Heart left ventricle (tissue), 16 donors: Measurements from ENCODE around the gene SSBP2. TPM values are rescaled to one million over a fixed set of nuclear protein-coding genes. Genes with fewer than 3 reads are reported as not detected.
"Not testable (repeated sequence)": the region's sequence is repeated elsewhere in the genome, so short reads cannot be mapped to it uniquely, and the experiment has no call there.

Experiments
- ATAC-seq, 4 donors: fragments of 200-7000 bp; cut with Tn5 transposase; one replicate each; pipeline ENCODE4 v1.9.1; 2020 to 2022; ENCODE audit warnings: moderate library complexity in 4 of 4, mild to moderate bottlenecking in 3 of 4, moderate number of reproducible peaks in 1 of 4
- DNase-seq, 5 donors: peaks; one replicate each; pipeline ENCODE4 v3.0.0-alpha.2; 2020
- H3K27ac ChIP-seq, 12 donors: fragments of 200-600 bp; sonication (generic) in 4 of 12; one replicate each; pipeline versions ENCODE4 v1.5.0 to v1.8.0; 2016 to 2022; ENCODE audit warnings: mild to moderate bottlenecking in 2 of 12
- H3K27me3 ChIP-seq, 9 donors: fragments of 200-600 bp; sonication (generic) in 2 of 9; one replicate each; pipeline versions ENCODE4 v1.5.1 to v1.8.0; 2016 to 2022; ENCODE audit warnings: mild to moderate bottlenecking in 3 of 9
- H3K36me3 ChIP-seq, 9 donors: fragments of 200-600 bp; sonication (generic) in 2 of 9; one replicate each; pipeline versions ENCODE4 v1.5.0 to v1.8.0; 2018 to 2022; ENCODE audit warnings: mild to moderate bottlenecking in 2 of 9
- H3K4me1 ChIP-seq, 12 donors: fragments of 200-600 bp; sonication (generic) in 4 of 12; one replicate each; pipeline versions ENCODE4 v1.5.0 to v1.8.0; 2016 to 2022; ENCODE audit warnings: mild to moderate bottlenecking in 3 of 12
- H3K4me3 ChIP-seq, 12 donors: fragments of 200-600 bp; sonication (generic) in 4 of 12; one replicate each; pipeline versions ENCODE4 v1.5.0 to v1.8.0; 2017 to 2022; ENCODE audit warnings: mild to moderate bottlenecking in 9 of 12, moderate library complexity in 4 of 12
- H3K9me3 ChIP-seq, 12 donors: fragments of 200-600 bp; sonication (generic) in 4 of 12; one replicate each; pipeline versions ENCODE4 v1.5.0 to v1.8.0; 2016 to 2022; ENCODE audit warnings: mild to moderate bottlenecking in 1 of 12
- CTCF ChIP-seq, 12 donors: fragments of 200-600 bp; sonication (generic) in 4 of 12; IDR thresholded peaks; one replicate each; pipeline versions ENCODE4 v1.5.0 to v1.8.0; 2018 to 2022; ENCODE audit warnings: antibody characterized with exemption in 12 of 12, mild to moderate bottlenecking in 5 of 12
- POLR2A ChIP-seq, 2 donors: fragments of 450-650 bp; IDR thresholded peaks; one replicate each; pipeline ENCODE4 v1.6.1; 2017; ENCODE audit warnings: antibody characterized with exemption in 2 of 2, mild to moderate bottlenecking in 2 of 2, moderate library complexity in 2 of 2
- WGBS, 4 donors: extraction: QIAGEN DNeasy Blood & Tissue Kit in 2 of 4; methylation state at CpG; one replicate each; pipeline versions ENCODE4 v1.1.5 to v1.1.7; 2013 to 2018; 5-methylcytosine and 5-hydroxymethylcytosine counted together
- intact Hi-C, 10 donors: fragments of 100-400 bp; cut with DNase I; formaldehyde crosslinking; loops; one replicate each; pipeline versions ENCODE4 v1.11.1 to v1.14.2; 2022
- polyA plus RNA-seq, 2 donors: library from polyadenylated mRNA; stranded (reverse); fragments of 200-250 nt; gene quantifications; one replicate each; pipeline ENCODE4 v1.2.3, GENCODE V29; 2013
- total RNA-seq, 9 donors: library from RNA; depleted of rRNA in 2 of 9; stranded (reverse); fragments of >200 nt in 2 of 9; fragmentation: NEBNext Ultra II Directional in 3 of 9; extraction: Animal tissue kit (Norgen Biotek cat#: 25700) in 3 of 9; gene quantifications; one replicate each; pipeline versions ENCODE4 v1.1.0 to v1.2.4, GENCODE V29; 2016 to 2023
- donor health status: ischemic (EF 13 %, LVEDD 7.1; RV severe dilation, severe dysfunction).
- donor health status: healthy with polysubstance abuse.
- donor health status: DM: no; HTN: yes; CAD: no.
- donor health status: DM: no; HTN: no; CAD: no.
- donor health status: ischemic (EF 25% LVEDD 6.9; RV normal size, moderate dysfunction).
- donor health status: ischemic (EF 25% LVEDD 5.7; RV mildly dilated, moderate dysfunction).
- donor health status: healthy.
- donor health status: DM: yes; HTN: yes; CAD: no.
- donor health status: ischemic (EF 35%, LVEDD 5.7; RV mildly dilated, moderate dysfunction).
- donor health status: nonischemic (EF 11% LVEDD 7.7; RV severe dilation, severe dysfunction).
- donor health status: DM: yes; HTN: yes; CAD: no.
- donor health status: PGD.
- donor health status: ischemic (EF 29% LVEDD 5.4; RV normal size, mild dysfunction).
- donor health status: nonischemic (EF 23%, LVEDD 6.1; RV moderate dilation, normal function).

Gene SSBP2
- total and polyA plus RNA-seq, 11 donors: 25.6 to 98.1 (median 50.7) TPM

- H3K27me3 ChIP-seq: no peaks in the 10 kb centered on the region
- intact Hi-C loops: no loop called here
- no peaks in the 10 kb centered on the region for H3K36me3 ChIP-seq
- WGBS, 4 donors: 73 to 89% (median 86%) methylated on average over 1 of the region's 1 CpG
- TF ChIP-seq CTCF (IDR thresholded peaks at IDR 0.05): no peak
- TF ChIP-seq POLR2A (IDR thresholded peaks at IDR 0.05): no peak
- peaks cover 0 to 74% (median 38%) of the 10 kb centered on the region in 12 donors for H3K4me1 ChIP-seq
- DNase-seq: no peak
- H3K9me3 ChIP-seq: no peaks in the 10 kb centered on the region
- H3K27ac ChIP-seq: no peak overlapping the region
- ATAC-seq: no peak
- no peak overlapping the region for H3K4me3 ChIP-seq
These were observed 31.1 kb downstream of the SSBP2 start for GRCh38 chr5:81719743-81720345.

GRCh38 chr5:81718300-81718699, 32.6 kb downstream of the SSBP2 start:
- no peak for TF ChIP-seq POLR2A (IDR thresholded peaks at IDR 0.05)
- no peak for TF ChIP-seq CTCF (IDR thresholded peaks at IDR 0.05)
- Histone ChIP-seq H3K27ac (no peak overlapping the region), H3K4me1 (peaks cover 0 to 67% (median 36%) of the 10 kb centered on the region in 12 donors), H3K9me3 (no peaks in the 10 kb centered on the region), H3K4me3 (no peak overlapping the region), H3K36me3 (no peaks in the 10 kb centered on the region), H3K27me3 (no peaks in the 10 kb centered on the region)
- 21 to 28% (median 22%) methylated on average over 6 of the region's 6 CpGs for WGBS, 4 donors
- ATAC-seq: no peak
- no peak for DNase-seq
- intact Hi-C loops: no loop called here

- no peaks in the 10 kb centered on the region for H3K27me3 ChIP-seq
- WGBS, 4 donors: 75 to 87% (median 82%) methylated on average over 4 of the region's 4 CpGs
- H3K4me1 ChIP-seq: peaks cover 0 to 68% (median 34%) of the 10 kb centered on the region in 12 donors
- DNase-seq (no peak), ATAC-seq (no peak)
- no peaks in the 10 kb centered on the region for H3K36me3 ChIP-seq
- no peak for TF ChIP-seq CTCF (IDR thresholded peaks at IDR 0.05)
- TF ChIP-seq POLR2A (IDR thresholded peaks at IDR 0.05): no peak
- no peaks in the 10 kb centered on the region for H3K9me3 ChIP-seq
- no peak overlapping the region for H3K4me3 ChIP-seq
- intact Hi-C loops: no loop called here
- no peak overlapping the region for H3K27ac ChIP-seq
These were observed 33.0 kb downstream of the SSBP2 start for GRCh38 chr5:81717860-81718259.

- no peak overlapping the region for H3K4me3 ChIP-seq
- TF ChIP-seq POLR2A (IDR thresholded peaks at IDR 0.05) (no peak), CTCF (IDR thresholded peaks at IDR 0.05) (no peak)
- no peaks in the 10 kb centered on the region for H3K9me3 ChIP-seq
- no peak overlapping the region for H3K27ac ChIP-seq
- peaks cover 0 to 65% (median 30%) of the 10 kb centered on the region in 12 donors for H3K4me1 ChIP-seq
- no peaks in the 10 kb centered on the region for H3K36me3 ChIP-seq
- intact Hi-C loops: no loop called here
- no peak for DNase-seq
- 100% methylated on average over 1 of the region's 1 CpG for WGBS, 4 donors
- no peaks in the 10 kb centered on the region for H3K27me3 ChIP-seq
- no peak for ATAC-seq
These were observed 33.7 kb downstream of the SSBP2 start for GRCh38 chr5:81717226-81717625.

GRCh38 chr5:81714076-81714475, 36.8 kb downstream of the SSBP2 start:
- intact Hi-C loops, H3K4me3 ChIP-seq, H3K36me3 ChIP-seq, DNase-seq, H3K27me3 ChIP-seq, ATAC-seq, H3K27ac ChIP-seq, H3K9me3 ChIP-seq: not testable (repeated sequence)
- 68 to 100% (median 88%) methylated on average over 2 of the region's 2 CpGs for WGBS, 4 donors
- H3K4me1 ChIP-seq: peaks cover 0 to 35% (median 17%) of the 10 kb centered on the region in 12 donors
